UCSD-AML1 (cell line): ENCODE measurements around the gene SULF2.

Experiments
- DNase-seq: peaks from one replicate; lab custom pipeline; 2025; ENCODE audit not compliant: unreplicated experiment; lab: John Stamatoyannopoulos, UW

SULF2 gene

GRCh38 chr20:47610247-47610944 is 174.9 kb downstream of the SULF2 start:
- peak; percentile 24 for DNase-seq

- no peak for DNase-seq
Measured at GRCh38 chr20:47609001-47609400, 176.3 kb downstream of the SULF2 start.
